NCI-H2029 (cell line): ENCODE results near the gene OR6C4.
"Not testable (repeated sequence)": the region's sequence is repeated elsewhere in the genome, so short reads cannot be mapped to it uniquely, and the experiment has no call there.

Experiments
- DNase-seq: peaks from one replicate; lab custom pipeline; 2025; lab: John Stamatoyannopoulos, UW

The OR6C4 gene

DNA sequence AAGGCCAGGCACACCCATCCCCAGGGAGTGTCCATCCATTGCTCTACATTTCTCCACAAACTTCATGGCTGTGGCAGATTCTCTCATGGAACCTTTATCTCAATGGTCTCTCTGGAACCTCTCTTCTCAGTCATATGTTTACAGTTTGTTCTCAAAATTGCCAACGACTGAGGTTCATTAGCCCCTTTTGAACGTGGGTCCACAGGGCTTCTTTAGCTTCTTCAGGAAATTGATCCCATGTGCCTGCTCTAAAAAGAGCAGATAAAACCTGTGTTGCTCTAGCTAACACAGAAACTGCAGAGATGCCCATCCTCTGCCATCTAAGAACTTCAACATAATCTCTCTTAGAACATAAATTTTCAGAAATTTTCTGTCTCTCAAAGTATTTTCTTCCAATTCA is at the start of gene OR6C4:
Gene OR6C4 (plus strand): TSS at position 301 of the 400 bp plus-strand sequence. CDS start 1,625 bp downstream, outside the sequence.
- no peak for DNase-seq

DNA sequence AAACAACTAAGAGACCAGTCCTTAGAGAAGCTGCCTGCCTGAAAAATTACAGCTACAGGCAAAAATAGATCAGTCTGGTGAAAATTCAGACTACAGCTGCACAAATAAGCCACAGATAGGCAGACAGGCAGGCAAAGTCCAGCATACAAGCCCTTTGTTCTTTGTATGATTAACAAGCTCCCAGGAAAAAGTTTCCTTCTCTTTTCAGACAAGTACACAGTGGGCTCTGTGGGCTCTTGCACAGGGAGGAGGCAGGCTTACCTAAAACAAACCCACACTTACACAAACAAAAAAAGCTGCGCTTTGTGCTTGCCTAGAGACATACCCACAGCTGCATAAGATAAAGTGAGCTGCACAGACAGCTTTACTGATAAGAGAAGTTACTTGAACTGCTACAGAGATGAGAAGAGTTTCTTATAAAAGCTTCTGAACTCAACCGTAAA is 49.6 kb upstream of the OR6C4 start:
- DNase-seq, result no peak

DNA sequence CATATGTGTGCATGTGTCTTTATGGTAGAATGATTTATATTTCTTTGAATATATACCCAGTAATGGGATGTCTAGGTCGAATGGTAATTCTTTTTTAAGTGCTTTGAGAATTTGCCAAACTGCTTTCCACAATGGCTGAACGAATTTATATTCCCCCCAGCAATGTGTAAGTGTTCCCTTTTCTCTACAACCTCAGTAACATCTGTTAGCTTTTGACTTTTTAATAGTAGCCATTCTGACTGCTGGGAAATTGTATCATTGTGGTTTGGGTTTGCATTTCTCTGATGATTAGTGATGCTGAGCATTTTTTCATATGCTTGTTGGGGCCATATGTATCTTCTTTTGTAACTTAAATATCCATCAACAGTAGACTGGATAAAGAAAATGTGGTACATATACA is 47.8 kb upstream of the OR6C4 start:
- no peak for DNase-seq

DNA sequence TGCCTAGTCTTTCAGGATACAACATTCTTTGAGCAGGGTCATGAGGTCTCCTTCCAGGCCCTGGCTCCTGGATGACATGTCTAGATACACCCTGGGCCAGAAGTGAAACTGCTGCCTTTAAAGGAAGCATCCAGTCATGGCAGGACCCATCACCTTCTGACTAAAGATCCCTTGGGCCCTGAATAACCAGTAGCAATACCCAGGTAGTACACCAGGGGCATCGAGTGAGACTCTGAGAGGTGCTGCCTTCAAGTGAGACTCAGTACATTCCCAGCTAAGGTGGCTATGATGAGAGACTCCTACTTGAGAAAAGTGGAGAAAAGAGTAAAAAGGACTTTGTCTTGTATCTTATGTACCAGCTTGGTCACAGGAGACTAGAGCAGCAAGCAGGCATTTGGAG is 33.7 kb upstream of the OR6C4 start:
- DNase-seq, result no peak

DNA sequence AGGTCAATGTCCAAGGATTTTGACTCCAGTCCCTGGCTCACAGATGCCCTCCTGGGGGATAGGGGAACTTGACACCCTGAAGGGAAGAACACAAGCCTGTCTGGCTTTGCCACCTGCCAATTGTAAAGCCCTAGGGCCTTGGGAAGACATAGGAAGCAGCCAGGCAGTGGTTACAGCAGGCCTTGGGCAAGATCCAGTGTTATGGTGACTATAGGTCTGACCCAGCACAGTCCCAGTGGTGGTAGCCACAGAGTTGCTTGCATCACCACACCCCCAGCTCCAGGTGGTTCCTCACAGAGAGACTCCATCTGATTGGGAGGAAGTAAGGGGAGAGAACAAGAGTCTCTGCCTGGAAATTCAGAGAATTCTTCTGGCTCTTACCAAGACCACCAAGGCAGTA is 33.0 kb upstream of the OR6C4 start:
- DNase-seq, result no peak

DNA sequence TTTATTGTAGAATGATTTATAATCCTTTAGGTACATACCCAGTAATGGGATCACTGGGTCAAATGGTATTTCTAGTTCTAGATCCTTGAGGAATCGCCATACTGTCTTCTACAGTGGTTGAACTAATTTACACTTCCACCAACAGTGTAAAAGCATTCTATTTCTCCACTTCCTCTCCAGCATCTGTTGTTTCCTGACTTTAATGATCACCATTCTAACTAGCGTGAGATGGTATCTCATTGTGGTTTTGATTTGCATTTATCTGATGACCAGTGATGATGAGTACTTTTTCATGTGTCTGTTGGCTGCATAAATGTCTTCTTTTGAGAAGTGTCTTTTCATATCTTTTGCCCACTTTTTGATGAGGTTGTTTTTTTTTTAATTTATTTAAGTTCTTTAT is 1.2 kb upstream of the OR6C4 start:
- DNase-seq, result not testable (repeated sequence)

DNA sequence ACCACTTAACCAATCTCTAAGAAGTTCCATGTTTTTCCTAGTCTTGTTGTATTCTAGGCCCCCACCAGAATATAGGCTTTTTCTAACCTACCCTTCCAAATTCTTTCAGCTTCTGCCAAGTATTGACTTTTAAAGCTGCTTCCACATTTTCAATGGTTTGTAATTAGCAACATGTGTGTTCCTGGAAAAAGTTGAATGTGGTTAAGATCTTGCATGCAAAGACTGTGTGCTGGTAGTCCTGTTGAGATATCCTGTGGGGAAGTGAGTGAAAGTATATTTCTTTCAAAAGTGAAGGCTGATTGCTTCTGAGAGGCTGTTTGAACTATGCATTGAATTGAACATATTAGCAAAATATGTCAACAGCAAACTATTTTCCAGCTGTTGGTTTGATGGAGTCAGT is 646 bp upstream of the OR6C4 start:
- no peak for DNase-seq

DNA sequence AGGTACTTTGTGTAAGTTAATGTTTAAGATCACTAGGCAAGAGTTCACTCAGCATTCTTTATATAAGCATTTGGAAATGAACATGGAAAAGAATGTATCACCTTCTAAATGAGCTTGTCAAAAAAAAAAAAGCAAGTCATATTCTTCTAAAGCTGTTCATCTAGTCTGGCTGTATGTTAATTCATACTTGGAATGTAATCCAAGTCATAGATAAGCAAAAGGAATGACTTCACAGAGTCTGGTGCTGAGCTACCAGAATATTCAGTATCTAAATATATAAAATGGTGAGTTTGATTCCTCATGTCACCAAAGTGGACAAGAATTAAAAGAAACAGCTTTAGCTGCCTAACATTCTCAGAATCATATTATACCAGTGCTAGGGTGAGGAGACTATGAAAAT is 4.9 kb downstream of the OR6C4 start:
- DNase-seq, result no peak

DNA sequence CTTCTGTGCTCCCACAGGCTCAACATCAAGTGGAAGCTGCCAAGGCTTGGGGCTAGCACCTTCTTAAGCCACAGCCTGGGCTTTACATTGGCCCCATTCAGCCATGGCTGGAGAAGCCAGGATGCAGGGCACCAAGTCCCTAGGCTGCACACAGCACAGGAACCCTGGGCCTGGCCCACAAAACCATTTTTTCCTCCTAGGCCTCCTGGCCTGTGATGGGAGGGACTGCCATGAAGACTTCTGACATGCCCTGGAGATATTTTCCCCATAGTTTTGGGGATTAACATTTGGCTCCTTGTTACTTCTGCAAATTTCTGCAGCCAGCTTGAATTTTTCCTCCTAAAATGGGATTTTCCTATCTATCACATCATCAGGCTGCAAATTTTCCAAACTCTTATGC is 20.7 kb downstream of the OR6C4 start:
- DNase-seq, result not testable (repeated sequence)

DNA sequence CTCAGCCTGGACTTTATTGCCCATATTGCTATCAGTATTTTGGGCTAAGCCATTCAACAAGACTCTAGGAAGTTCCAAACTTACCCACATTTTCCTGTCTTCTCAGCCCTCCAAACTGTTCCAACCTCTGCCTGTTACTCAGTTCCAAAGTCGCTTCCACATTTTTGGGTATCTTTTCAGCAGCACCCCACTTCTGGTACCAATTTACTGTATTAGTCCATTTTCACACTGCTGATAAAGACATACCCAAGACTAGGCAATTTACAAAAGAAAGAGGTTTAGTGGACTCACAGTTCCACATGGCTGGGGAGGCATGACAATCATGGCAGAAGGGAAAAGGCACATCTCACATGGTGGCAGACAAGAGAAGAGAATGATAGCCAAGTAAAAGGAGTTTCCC is 21.3 kb downstream of the OR6C4 start:
- not testable (repeated sequence) for DNase-seq

DNA sequence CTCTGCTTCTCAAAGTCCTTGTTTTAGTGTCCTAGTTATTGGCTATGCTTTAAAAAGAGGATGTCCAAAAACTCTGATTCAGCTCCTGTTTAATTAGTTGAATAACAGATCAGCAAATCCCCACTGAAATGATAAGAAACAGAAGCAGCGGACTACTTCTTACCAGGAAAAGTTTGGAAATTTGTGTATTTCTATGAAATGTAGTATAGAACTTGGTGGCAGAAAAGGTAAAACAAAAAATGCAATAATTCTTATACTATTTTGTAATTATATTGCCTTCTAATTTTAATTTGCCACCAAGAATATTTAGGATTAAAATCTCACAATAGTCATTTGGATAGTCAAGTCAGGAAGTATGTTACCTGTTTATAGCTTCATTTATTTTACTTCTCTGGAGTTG is 22.8 kb downstream of the OR6C4 start, which contains the start of gene OR2AP1:
Gene OR2AP1 (plus strand): TSS at position 301 of the 400 bp plus-strand sequence. CDS start 1,947 bp downstream, outside the sequence.
- no peak for DNase-seq

DNA sequence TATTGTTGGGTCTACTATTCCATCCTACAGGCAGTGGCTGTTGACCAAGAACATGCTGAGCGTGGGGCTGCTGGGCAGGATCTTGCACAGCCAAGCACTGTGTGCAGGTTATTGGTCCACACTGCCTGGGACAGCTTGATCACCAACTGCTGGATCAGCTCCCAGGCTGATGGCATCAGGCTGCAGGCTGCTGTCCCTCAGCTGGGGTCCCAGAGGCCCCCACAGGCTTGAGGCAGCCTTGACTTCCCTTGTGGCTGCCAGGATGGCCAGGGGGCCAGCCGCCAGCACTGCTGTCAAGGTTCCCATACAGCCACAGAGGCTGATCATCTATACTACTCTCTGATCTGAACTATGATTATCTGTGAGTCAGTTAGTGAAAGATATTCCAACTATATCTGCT is 32.7 kb downstream of the OR6C4 start:
- no peak for DNase-seq

DNA sequence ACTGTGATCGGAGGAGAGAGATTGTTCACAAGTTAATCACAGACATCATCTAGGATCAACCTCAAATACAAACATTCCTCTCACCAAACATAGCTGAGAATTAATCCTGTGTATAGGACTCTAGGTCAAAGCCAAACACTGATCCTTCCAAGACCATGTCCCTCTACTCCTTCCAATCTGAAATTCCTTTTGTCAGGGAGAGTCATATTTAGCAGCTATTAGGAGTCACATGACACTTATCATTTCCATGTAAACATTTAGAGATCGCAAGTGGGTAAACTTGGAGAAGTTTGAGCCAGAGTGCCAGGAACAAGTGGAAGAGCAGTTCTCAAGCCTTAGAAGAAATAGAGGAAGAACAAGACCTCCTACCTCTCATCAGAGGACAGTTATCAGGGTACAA is 36.4 kb downstream of the OR6C4 start:
- DNase-seq, result no peak

DNA sequence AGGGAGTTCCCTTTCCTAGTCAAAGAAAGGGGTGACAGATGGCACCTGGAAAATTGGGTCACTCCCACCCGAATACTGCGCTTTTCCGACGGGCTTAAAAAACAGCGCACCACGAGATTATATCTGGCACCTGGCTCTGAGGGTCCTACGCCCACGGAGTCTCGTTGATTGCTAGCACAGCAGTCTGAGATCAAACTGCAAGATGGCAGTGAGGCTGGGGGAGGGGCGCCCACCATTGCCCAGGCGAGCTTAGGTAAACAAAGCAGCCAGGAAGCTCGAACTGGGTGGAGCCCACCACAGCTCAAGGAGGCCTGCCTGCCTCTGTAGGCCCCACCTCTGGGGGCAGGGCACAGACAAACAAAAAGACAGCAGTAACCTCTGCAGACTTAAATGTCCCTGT is 40.8 kb downstream of the OR6C4 start:
- DNase-seq, result not testable (repeated sequence)
